Endodermal cell (in vitro differentiated cells): Measurements from ENCODE around the gene TREX2. TPM values are rescaled to one million over a fixed set of nuclear protein-coding genes. Genes with fewer than 3 reads are reported as not detected.

ENCODE experiments used
- DNase-seq: peaks from one replicate; pipeline ENCODE4 v3.0.0-alpha.2; 2017
- H3K27ac ChIP-seq: 2 replicates; pipeline ENCODE4 v1.5.1; 2013; ENCODE audit warnings: mild to moderate bottlenecking, low read depth, low read length, moderate library complexity
- H3K27me3 ChIP-seq: 2 replicates; pipeline ENCODE4 v1.6.1; 2013; ENCODE audit warnings: mild to moderate bottlenecking, low read length, moderate library complexity; ENCODE audit not compliant: insufficient read depth, control insufficient read depth, poor library complexity, severe bottlenecking
- H3K36me3 ChIP-seq: 2 replicates; pipeline ENCODE4 v1.7.0; 2013; ENCODE audit warnings: mild to moderate bottlenecking, low read length, moderate library complexity; ENCODE audit not compliant: control insufficient read depth, insufficient read depth
- H3K4me1 ChIP-seq: one replicate; pipeline ENCODE4 v1.7.0; 2013; ENCODE audit warnings: low read length; ENCODE audit not compliant: control insufficient read depth, insufficient read depth
- H3K4me3 ChIP-seq: 2 replicates; pipeline ENCODE4 v1.5.1; 2013; ENCODE audit warnings: mild to moderate bottlenecking, low read length, moderate library complexity
- H3K9ac ChIP-seq: 2 replicates; pipeline ENCODE4 v1.6.1; 2013; ENCODE audit warnings: mild to moderate bottlenecking, low read length, moderate library complexity; ENCODE audit not compliant: poor library complexity, severe bottlenecking; ENCODE audit errors: extremely low read depth
- H3K9me3 ChIP-seq: 2 replicates; pipeline ENCODE4 v1.6.1; 2013; ENCODE audit warnings: mild to moderate bottlenecking, low read length, moderate library complexity; ENCODE audit not compliant: control insufficient read depth
- H3K27ac Mint-ChIP-seq: 2 replicates; pipeline ENCODE4 v1.8.0; 2020; ENCODE audit warnings: mixed read lengths
- H3K27me3 Mint-ChIP-seq: 2 replicates; pipeline ENCODE4 v1.8.0; 2021; ENCODE audit warnings: mild to moderate bottlenecking, mixed read lengths; ENCODE audit not compliant: insufficient read depth
- H3K36me3 Mint-ChIP-seq: 2 replicates; pipeline ENCODE4 v1.8.0; 2020; ENCODE audit warnings: low read depth, mixed read lengths
- H3K4me1 Mint-ChIP-seq: 2 replicates; pipeline ENCODE4 v1.8.0; 2020; ENCODE audit warnings: mixed read lengths
- H3K4me3 Mint-ChIP-seq: 2 replicates; pipeline ENCODE4 v1.8.0; 2020; ENCODE audit warnings: mild to moderate bottlenecking, moderate library complexity, mixed read lengths
- H3K9me3 Mint-ChIP-seq: 2 replicates; pipeline ENCODE4 v1.8.0; 2020; ENCODE audit warnings: mild to moderate bottlenecking, mixed read lengths
- WGBS, 2 experiments: methylation state at CpG; one replicate each; pipeline versions ENCODE4 v1.1.5 to v1.1.7; 2013; ENCODE audit warnings: missing lambda C conversion rate in 2 of 2, mixed read lengths in 1 of 2; ENCODE audit not compliant: insufficient coverage in 1 of 2, insufficient read length in 1 of 2; 5-methylcytosine and 5-hydroxymethylcytosine counted together
- total RNA-seq, 2 donors: library from RNA; stranded (reverse); fragmentation: NEBNext Ultra II Directional in 1 of 2; extraction: Animal tissue kit (Norgen Biotek cat#: 25700) in 1 of 2; gene quantifications; 2 replicates in 1 of 2; 3 replicates in 1 of 2; pipeline ENCODE4 v1.2.1, GENCODE V29; 2021
- TF ChIP-seq, protein P1 (sequence below): fragments of 200-600 bp; sonication (generic); conservative IDR thresholded peaks from 2 replicates; pipeline ENCODE4 v1.5.0; 2021; ENCODE audit warnings: antibody characterized with exemption, mild to moderate bottlenecking

The TREX2 gene
- total RNA-seq, 2 donors from 2014 or later, result 0.35 to 0.70 TPM

DNA sequence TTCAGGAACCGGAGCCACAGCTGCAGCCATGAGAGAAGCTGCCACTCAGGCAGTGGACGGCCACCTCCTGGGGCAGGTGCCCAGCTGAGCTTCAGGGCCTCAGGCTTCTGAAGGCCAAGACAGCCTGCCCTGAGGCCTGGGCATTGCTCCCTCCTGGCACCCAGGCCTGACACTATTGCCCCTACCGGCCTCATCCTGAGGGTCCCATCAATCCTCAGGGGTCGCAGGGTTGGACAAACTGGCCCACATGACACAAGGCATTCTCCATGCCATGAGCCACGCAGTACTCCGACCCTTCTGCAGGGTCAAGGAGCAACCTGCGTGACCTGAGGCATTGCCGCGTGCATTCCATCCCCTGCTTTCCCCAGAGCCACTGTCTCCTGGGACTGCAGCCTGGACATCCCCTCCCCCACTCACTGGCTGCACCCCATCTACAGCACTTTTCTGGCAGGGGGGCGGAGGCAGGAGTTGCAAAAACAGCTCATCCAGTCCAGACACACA lies 37.6 kb downstream of the TREX2 start:
- Mint-ChIP-seq H3K4me3 (no peak overlapping the region), H3K36me3 (no peaks in the 10 kb centered on the region), H3K9me3 (peaks cover 61% of the 10 kb centered on the region), H3K27ac (no peak overlapping the region), H3K27me3 (peaks cover 36% of the 10 kb centered on the region), H3K4me1 (no peaks in the 10 kb centered on the region)
- Histone ChIP-seq H3K9ac (no peak overlapping the region), H3K36me3 (no peaks in the 10 kb centered on the region), H3K27me3 (peaks cover 23% of the 10 kb centered on the region), H3K4me3 (no peak overlapping the region), H3K27ac (no peak overlapping the region), H3K4me1 (no peaks in the 10 kb centered on the region), H3K9me3 (no peaks in the 10 kb centered on the region)
- TF ChIP-seq, protein P1, sequence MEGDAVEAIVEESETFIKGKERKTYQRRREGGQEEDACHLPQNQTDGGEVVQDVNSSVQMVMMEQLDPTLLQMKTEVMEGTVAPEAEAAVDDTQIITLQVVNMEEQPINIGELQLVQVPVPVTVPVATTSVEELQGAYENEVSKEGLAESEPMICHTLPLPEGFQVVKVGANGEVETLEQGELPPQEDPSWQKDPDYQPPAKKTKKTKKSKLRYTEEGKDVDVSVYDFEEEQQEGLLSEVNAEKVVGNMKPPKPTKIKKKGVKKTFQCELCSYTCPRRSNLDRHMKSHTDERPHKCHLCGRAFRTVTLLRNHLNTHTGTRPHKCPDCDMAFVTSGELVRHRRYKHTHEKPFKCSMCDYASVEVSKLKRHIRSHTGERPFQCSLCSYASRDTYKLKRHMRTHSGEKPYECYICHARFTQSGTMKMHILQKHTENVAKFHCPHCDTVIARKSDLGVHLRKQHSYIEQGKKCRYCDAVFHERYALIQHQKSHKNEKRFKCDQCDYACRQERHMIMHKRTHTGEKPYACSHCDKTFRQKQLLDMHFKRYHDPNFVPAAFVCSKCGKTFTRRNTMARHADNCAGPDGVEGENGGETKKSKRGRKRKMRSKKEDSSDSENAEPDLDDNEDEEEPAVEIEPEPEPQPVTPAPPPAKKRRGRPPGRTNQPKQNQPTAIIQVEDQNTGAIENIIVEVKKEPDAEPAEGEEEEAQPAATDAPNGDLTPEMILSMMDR, result no peak
- no peak for DNase-seq
- 88 to 89% methylated on average over 3 to 10 of the region's 10 CpGs for WGBS, 2 experiments

DNA sequence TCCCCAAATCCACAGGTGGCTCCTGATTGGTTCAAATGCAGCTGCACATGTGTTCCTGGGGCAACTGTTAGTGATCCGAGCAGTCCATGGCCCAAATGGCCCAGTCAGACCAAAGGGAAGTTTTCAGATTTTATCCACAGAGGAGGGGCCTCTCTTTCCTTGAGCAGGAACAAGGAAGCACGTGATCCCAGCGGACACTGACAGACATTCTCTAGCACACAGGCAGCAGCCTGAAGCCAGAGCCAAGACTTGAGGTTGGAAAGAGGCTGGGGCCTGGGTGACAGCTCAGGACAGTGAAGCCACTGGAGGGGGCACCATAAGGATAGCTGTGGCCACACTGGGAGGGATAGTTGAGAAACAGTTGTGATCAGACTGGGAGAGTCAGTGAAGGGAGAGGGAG lies 38.1 kb downstream of the TREX2 start:
- DNase-seq, result no peak
- H3K9ac ChIP-seq, result no peak overlapping the region
- Mint-ChIP-seq H3K4me3 (no peak overlapping the region), H3K9me3 (peaks cover 66% of the 10 kb centered on the region), H3K4me1 (no peaks in the 10 kb centered on the region), H3K36me3 (no peaks in the 10 kb centered on the region), H3K27ac (no peak overlapping the region), H3K27me3 (peaks cover 36% of the 10 kb centered on the region)
- 95% methylated on average over 3 of the region's 3 CpGs; no CpG with 5 or more reads in 1 of the 2 experiments for WGBS, 2 experiments
- TF ChIP-seq, protein P1, result no peak
- no peak overlapping the region for H3K4me3 ChIP-seq
- H3K4me1 ChIP-seq, result no peaks in the 10 kb centered on the region
- no peaks in the 10 kb centered on the region for H3K9me3 ChIP-seq
- H3K27me3 ChIP-seq, result peaks cover 26% of the 10 kb centered on the region
- H3K36me3 ChIP-seq, result no peaks in the 10 kb centered on the region
- no peak overlapping the region for H3K27ac ChIP-seq

DNA sequence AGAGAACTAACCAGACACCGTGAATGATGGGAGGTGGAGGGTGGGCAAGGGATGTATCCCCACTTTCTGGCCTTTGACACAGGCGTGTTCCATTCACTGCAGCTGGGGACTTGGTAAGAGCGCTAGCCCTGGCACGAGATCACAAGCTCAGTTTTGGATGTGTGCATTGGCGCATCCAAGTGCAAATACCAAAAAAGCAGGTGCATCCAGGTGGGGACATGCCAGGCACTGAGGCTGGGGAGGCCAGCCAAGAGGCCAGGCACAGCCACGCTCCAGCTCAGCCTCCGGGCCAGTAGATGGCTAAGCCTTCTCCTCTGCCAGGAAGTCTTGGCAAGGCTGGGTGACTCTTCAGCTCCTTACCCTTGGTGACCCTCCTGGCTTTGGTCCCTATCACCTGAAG lies 39.0 kb downstream of the TREX2 start:
- no peak overlapping the region for H3K27ac Mint-ChIP-seq
- 88 to 100% methylated on average over 2 to 7 of the region's 7 CpGs for WGBS, 2 experiments
- peaks cover 30% of the 10 kb centered on the region for H3K27me3 Mint-ChIP-seq

More for the DNA sequence above, 39.0 kb downstream of the TREX2 start:
- no peaks in the 10 kb centered on the region for H3K36me3 ChIP-seq
- H3K27me3 ChIP-seq, result peaks cover 18% of the 10 kb centered on the region
- TF ChIP-seq, protein P1, result no peak
- no peak overlapping the region for H3K4me3 Mint-ChIP-seq
- DNase-seq, result no peak
- no peaks in the 10 kb centered on the region for H3K9me3 ChIP-seq
- H3K9ac ChIP-seq, result no peak overlapping the region
- no peak overlapping the region for H3K4me3 ChIP-seq
- no peaks in the 10 kb centered on the region for H3K4me1 ChIP-seq
- no peaks in the 10 kb centered on the region for H3K4me1 Mint-ChIP-seq
- no peak overlapping the region for H3K27ac ChIP-seq
- H3K9me3 Mint-ChIP-seq, result peaks cover 64% of the 10 kb centered on the region
- no peaks in the 10 kb centered on the region for H3K36me3 Mint-ChIP-seq
